GM23338 (cell line): ENCODE results near the gene GSC2. TPM values are rescaled to one million over a fixed set of nuclear protein-coding genes. Genes with fewer than 3 reads are reported as not detected.

Experiments used
- ATAC-seq: fragments of 200-7000 bp; cut with Tn5 transposase; 3 replicates; pipeline ENCODE4 v1.9.1; 2020
- DNase-seq: peaks from one replicate; pipeline ENCODE4 v3.0.0-alpha.2; 2015; ENCODE audit warnings: low spot score
- H2AFZ ChIP-seq: fragments of 200-600 bp; sonication (generic); 2 replicates; pipeline ENCODE4 v1.8.0; 2016; ENCODE audit warnings: antibody characterized with exemption, mild to moderate bottlenecking, moderate library complexity
- H3F3A ChIP-seq: fragments of 200-600 bp; sonication (generic); replicated peaks from 2 replicates; pipeline ENCODE4 v1.8.0; 2017; ENCODE audit warnings: antibody characterized with exemption, mixed run types, low read depth
- H3K27ac ChIP-seq: fragments of 200-600 bp; sonication (generic); 2 replicates; pipeline ENCODE4 v1.6.1; 2016; ENCODE audit warnings: low read depth
- H3K27me3 ChIP-seq: fragments of 200-600 bp; sonication (generic); 2 replicates; pipeline ENCODE4 v1.8.0; 2016; ENCODE audit warnings: mild to moderate bottlenecking, mixed run types, moderate library complexity; ENCODE audit not compliant: insufficient read depth
- H3K36me3 ChIP-seq: fragments of 200-600 bp; sonication (generic); 2 replicates; pipeline ENCODE4 v1.8.0; 2016; ENCODE audit warnings: mild to moderate bottlenecking; ENCODE audit not compliant: insufficient read depth
- H3K4me1 ChIP-seq: fragments of 200-600 bp; sonication (generic); 2 replicates; pipeline ENCODE4 v1.8.0; 2016; ENCODE audit warnings: mild to moderate bottlenecking, moderate library complexity; ENCODE audit not compliant: insufficient read depth
- H3K4me2 ChIP-seq: fragments of 200-600 bp; sonication (generic); 2 replicates; pipeline ENCODE4 v1.7.1; 2017; ENCODE audit warnings: mixed run types
- H3K4me3 ChIP-seq: fragments of 200-600 bp; sonication (generic); 2 replicates; pipeline ENCODE4 v1.6.1; 2016; ENCODE audit warnings: mixed run types
- H3K79me2 ChIP-seq: fragments of 200-600 bp; sonication (generic); replicated peaks from 2 replicates; pipeline ENCODE4 v1.8.0; 2017; ENCODE audit warnings: mild to moderate bottlenecking; ENCODE audit not compliant: insufficient read depth
- H3K9me2 ChIP-seq: fragments of 200-600 bp; sonication (generic); 2 replicates; pipeline ENCODE4 v1.8.0; 2017; ENCODE audit not compliant: insufficient read depth
- H4K20me1 ChIP-seq: fragments of 200-600 bp; sonication (generic); replicated peaks from 2 replicates; pipeline ENCODE4 v1.8.0; 2017; ENCODE audit warnings: mild to moderate bottlenecking; ENCODE audit not compliant: insufficient read depth
- H3K27ac Mint-ChIP-seq: 2 replicates; pipeline ENCODE4 v1.8.0; 2020; ENCODE audit warnings: inconsistent platforms, mild to moderate bottlenecking, moderate library complexity, mixed read lengths
- H3K27me3 Mint-ChIP-seq: 3 replicates; pipeline ENCODE4 v1.8.0; 2022; ENCODE audit warnings: low read depth, mild to moderate bottlenecking, moderate library complexity, mixed read lengths, inconsistent platforms; ENCODE audit not compliant: insufficient read depth, poor library complexity
- H3K36me3 Mint-ChIP-seq: 3 replicates; pipeline ENCODE4 v1.8.0; 2021; ENCODE audit warnings: low read depth, mild to moderate bottlenecking, inconsistent platforms, moderate library complexity, mixed read lengths
- H3K4me1 Mint-ChIP-seq: 3 replicates; pipeline ENCODE4 v1.8.0; 2020; ENCODE audit warnings: mild to moderate bottlenecking, inconsistent platforms, mixed read lengths
- H3K4me3 Mint-ChIP-seq: 3 replicates; pipeline ENCODE4 v1.8.0; 2021; ENCODE audit warnings: moderate library complexity, mild to moderate bottlenecking, inconsistent platforms, mixed read lengths
- H3K9me3 Mint-ChIP-seq: 3 replicates; pipeline ENCODE4 v1.8.0; 2020; ENCODE audit warnings: moderate library complexity, mild to moderate bottlenecking, inconsistent platforms, mixed read lengths
- CREB1 ChIP-seq: fragments of 250-450 bp; sonication (Bioruptor Pico); IDR thresholded peaks from 2 replicates; pipeline ENCODE4 v1.5.0; 2020; ENCODE audit warnings: low read depth, mild to moderate bottlenecking, moderate library complexity
- EZH2phosphoT487 ChIP-seq: fragments of 200-600 bp; sonication (generic); IDR thresholded peaks from one replicate; pipeline ENCODE4 v1.8.1; 2018; ENCODE audit warnings: antibody characterized with exemption; ENCODE audit not compliant: unreplicated experiment
- JUNB ChIP-seq: IDR thresholded peaks from one replicate; pipeline ENCODE4 v1.6.1; 2016; ENCODE audit warnings: antibody characterized with exemption; ENCODE audit not compliant: unreplicated experiment
- NANOG ChIP-seq: IDR thresholded peaks from 2 replicates; pipeline ENCODE4 v1.6.1; 2016; ENCODE audit warnings: antibody characterized with exemption, borderline replicate concordance
- POLR2AphosphoS5 ChIP-seq: IDR thresholded peaks from 2 replicates; pipeline ENCODE4 v1.6.1; 2016; ENCODE audit warnings: antibody characterized with exemption, low read depth
- REST ChIP-seq: IDR thresholded peaks from one replicate; pipeline ENCODE4 v1.6.1; 2018; ENCODE audit warnings: antibody characterized with exemption; ENCODE audit not compliant: unreplicated experiment
- STAT1 ChIP-seq: IDR thresholded peaks from one replicate; pipeline ENCODE4 v1.6.1; 2016; ENCODE audit warnings: antibody characterized with exemption; ENCODE audit not compliant: unreplicated experiment
- polyA plus RNA-seq: library from polyadenylated mRNA; unstranded; fragments of >200 nt; fragmentation: Nextera tagmentation; extraction: Ambion mirVana; gene quantifications from 2 replicates; pipeline ENCODE4 v1.2.1, GENCODE V29; 2016
- total RNA-seq: library from RNA; depleted of rRNA; stranded (reverse); fragments of >200 nt; shearing (Covaris generic); gene quantifications from 2 replicates; pipeline ENCODE4 v1.2.3, GENCODE V29; 2014
- TF ChIP-seq, protein P1 (sequence below): fragments of 250-450 bp; sonication (Bioruptor Pico); IDR thresholded peaks from 2 replicates; pipeline ENCODE4 v1.5.0; 2020; ENCODE audit warnings: mild to moderate bottlenecking, moderate library complexity

Gene GSC2
- total and polyA plus RNA-seq, 2 experiments from 2014 or later, result not detected

DNA sequence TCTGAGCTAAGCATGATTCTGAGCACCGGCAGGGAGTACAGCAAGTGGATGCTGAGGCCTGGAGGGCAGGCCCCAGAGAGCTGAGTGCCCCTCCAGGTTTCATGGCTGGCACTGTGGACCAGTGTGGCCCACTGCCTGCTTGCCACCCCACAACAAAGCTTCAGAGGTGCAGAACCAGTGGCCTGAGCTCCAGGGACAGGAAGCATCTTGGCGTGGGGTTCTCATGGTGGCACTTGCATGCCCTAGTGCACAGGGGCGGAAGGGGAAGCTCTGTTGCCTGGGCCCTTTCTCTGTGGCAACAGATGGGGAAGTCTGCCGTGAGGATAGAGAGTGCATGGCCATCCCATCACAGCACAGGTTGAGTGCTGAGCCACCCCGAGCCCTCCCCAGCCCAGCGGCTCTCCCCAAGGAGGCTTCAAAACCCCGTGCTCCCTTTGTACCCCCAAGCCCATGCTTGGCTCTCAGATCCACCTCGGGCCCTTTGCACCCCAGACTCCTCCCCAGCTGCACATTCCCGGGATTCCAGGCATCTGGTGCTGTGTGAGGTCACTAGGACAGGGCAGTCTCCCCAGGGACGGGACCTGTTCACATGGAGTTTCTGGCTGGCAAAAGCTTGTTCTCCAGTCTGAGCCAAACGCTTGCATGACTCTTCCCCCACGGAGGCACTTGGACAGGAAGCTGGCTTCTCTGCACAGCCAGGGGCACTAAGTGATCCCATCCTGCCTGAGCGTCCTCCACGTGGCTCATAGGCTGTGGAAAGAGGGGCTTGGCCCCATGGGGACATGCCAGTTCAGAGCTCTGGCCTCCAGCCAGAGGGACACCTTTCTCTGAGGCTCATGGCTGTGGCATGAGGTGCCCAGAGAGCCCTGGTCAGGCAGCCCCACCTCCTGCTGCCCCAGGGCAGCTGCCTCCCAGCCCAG is 24.3 kb upstream of the GSC2 start (continued):
- TF ChIP-seq, protein P1, sequence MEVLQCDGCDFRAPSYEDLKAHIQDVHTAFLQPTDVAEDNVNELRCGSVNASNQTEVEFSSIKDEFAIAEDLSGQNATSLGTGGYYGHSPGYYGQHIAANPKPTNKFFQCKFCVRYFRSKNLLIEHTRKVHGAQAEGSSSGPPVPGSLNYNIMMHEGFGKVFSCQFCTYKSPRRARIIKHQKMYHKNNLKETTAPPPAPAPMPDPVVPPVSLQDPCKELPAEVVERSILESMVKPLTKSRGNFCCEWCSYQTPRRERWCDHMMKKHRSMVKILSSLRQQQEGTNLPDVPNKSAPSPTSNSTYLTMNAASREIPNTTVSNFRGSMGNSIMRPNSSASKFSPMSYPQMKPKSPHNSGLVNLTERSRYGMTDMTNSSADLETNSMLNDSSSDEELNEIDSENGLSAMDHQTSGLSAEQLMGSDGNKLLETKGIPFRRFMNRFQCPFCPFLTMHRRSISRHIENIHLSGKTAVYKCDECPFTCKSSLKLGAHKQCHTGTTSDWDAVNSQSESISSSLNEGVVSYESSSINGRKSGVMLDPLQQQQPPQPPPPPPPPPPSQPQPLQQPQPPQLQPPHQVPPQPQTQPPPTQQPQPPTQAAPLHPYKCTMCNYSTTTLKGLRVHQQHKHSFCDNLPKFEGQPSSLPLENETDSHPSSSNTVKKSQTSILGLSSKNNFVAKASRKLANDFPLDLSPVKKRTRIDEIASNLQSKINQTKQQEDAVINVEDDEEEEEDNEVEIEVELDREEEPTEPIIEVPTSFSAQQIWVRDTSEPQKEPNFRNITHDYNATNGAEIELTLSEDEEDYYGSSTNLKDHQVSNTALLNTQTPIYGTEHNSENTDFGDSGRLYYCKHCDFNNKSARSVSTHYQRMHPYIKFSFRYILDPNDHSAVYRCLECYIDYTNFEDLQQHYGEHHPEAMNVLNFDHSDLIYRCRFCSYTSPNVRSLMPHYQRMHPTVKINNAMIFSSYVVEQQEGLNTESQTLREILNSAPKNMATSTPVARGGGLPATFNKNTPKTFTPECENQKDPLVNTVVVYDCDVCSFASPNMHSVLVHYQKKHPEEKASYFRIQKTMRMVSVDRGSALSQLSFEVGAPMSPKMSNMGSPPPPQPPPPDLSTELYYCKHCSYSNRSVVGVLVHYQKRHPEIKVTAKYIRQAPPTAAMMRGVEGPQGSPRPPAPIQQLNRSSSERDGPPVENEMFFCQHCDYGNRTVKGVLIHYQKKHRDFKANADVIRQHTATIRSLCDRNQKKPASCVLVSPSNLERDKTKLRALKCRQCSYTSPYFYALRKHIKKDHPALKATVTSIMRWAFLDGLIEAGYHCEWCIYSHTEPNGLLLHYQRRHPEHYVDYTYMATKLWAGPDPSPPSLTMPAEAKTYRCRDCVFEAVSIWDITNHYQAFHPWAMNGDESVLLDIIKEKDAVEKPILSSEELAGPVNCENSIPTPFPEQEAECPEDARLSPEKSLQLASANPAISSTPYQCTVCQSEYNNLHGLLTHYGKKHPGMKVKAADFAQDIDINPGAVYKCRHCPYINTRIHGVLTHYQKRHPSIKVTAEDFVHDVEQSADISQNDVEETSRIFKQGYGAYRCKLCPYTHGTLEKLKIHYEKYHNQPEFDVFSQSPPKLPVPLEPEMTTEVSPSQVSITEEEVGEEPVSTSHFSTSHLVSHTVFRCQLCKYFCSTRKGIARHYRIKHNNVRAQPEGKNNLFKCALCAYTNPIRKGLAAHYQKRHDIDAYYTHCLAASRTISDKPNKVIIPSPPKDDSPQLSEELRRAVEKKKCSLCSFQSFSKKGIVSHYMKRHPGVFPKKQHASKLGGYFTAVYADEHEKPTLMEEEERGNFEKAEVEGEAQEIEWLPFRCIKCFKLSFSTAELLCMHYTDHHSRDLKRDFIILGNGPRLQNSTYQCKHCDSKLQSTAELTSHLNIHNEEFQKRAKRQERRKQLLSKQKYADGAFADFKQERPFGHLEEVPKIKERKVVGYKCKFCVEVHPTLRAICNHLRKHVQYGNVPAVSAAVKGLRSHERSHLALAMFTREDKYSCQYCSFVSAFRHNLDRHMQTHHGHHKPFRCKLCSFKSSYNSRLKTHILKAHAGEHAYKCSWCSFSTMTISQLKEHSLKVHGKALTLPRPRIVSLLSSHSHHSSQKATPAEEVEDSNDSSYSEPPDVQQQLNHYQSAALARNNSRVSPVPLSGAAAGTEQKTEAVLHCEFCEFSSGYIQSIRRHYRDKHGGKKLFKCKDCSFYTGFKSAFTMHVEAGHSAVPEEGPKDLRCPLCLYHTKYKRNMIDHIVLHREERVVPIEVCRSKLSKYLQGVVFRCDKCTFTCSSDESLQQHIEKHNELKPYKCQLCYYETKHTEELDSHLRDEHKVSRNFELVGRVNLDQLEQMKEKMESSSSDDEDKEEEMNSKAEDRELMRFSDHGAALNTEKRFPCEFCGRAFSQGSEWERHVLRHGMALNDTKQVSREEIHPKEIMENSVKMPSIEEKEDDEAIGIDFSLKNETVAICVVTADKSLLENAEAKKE (CRISPR knock-in tag), result no peak
- TF ChIP-seq POLR2AphosphoS5, result peak; percentile 12
- no peak for TF ChIP-seq STAT1
- TF ChIP-seq NANOG, result no peak
- TF ChIP-seq CREB1 (CRISPR knock-in tag), result 0 out of 2 replicates have a peak, but pooled peaks have one; percentile 20

- Histone ChIP-seq H4K20me1 (peaks cover 7% of the 10 kb centered on the region), H3K36me3 (no peaks in the 10 kb centered on the region), H2AFZ (no peak overlapping the region), H3K4me1 (peaks cover 40% of the 10 kb centered on the region), H3K27ac (peak overlapping the region; percentile 88), H3K4me3 (peak overlapping the region; percentile 98; the same call in 1 of the 2 replicates), H3F3A (peaks cover 31% of the 10 kb centered on the region), H3K79me2 (peaks cover 32% of the 10 kb centered on the region), H3K27me3 (peaks cover 29% of the 10 kb centered on the region), H3K9me2 (no peaks in the 10 kb centered on the region), H3K4me2 (peak overlapping the region; percentile 100)
- no peak for TF ChIP-seq NANOG
- TF ChIP-seq EZH2phosphoT487, result no peak
- no peak for TF ChIP-seq REST
- no peak for TF ChIP-seq JUNB
- H3K27me3 Mint-ChIP-seq, result peaks cover 62% of the 10 kb centered on the region
- H3K27ac Mint-ChIP-seq, result peak overlapping the region; percentile 91; the same call in 1 of the 2 replicates
- no peak for ATAC-seq
- peaks cover 51% of the 10 kb centered on the region for H3K4me1 Mint-ChIP-seq
- H3K4me3 Mint-ChIP-seq, result peak overlapping the region; percentile 94
- H3K36me3 Mint-ChIP-seq, result peaks cover 16% of the 10 kb centered on the region; the same call in 2 of the 3 replicates
- H3K9me3 Mint-ChIP-seq, result no peaks in the 10 kb centered on the region; the same call in 2 of the 3 replicates
- no peak for DNase-seq
Measured at GRCh38 chr22:19173047-19174035, 23.2 kb upstream of the GSC2 start.
